ENCODE measurements around the gene RUSC1. TPM values are rescaled to one million over a fixed set of nuclear protein-coding genes. Genes with fewer than 3 reads are reported as not detected.

Gene RUSC1
- total and polyA plus RNA-seq, 8 donors = 9.5 to 164 (median 31.3) TPM

GRCh38 chr1:155360051-155360450 is 39.4 kb downstream of the RUSC1 start:
- no peak for DNase-seq
- Histone ChIP-seq H3K36me3 (peaks cover 40 to 94% (median 91%) of the 10 kb centered on the region in 4 donors), H3K27ac (no peak overlapping the region), H3K4me1 (no peaks in the 10 kb centered on the region), H3K9me3 (no peaks in the 10 kb centered on the region), H3K27me3 (no peaks in the 10 kb centered on the region), H3K4me3 (no peak overlapping the region)
- TF ChIP-seq POLR2A (IDR thresholded peaks at IDR 0.05) (no peak), CTCF (IDR thresholded peaks at IDR 0.05) (no peak), POLR2AphosphoS5 (IDR thresholded peaks at IDR 0.05) (no peak), EP300 (IDR thresholded peaks at IDR 0.05) (no peak)
- 90 to 100% (median 97%) methylated on average over 1 of the region's 1 CpG for WGBS, 5 donors
- intact Hi-C loops (cut with DNase I; ENCODE audit: low total_unique reads) = no loop called here

- H3K27ac ChIP-seq = peak overlapping the region in 2 of 5 donors; percentile 37 to 72
- H3K4me3 ChIP-seq = peak overlapping the region in 1 of 4 donors; percentile 15
- intact Hi-C loops (cut with DNase I; ENCODE audit: low total_unique reads) = no loop called here
These were observed 58.5 kb downstream of the RUSC1 start for GRCh38 chr1:155379180-155379579.

DNA sequence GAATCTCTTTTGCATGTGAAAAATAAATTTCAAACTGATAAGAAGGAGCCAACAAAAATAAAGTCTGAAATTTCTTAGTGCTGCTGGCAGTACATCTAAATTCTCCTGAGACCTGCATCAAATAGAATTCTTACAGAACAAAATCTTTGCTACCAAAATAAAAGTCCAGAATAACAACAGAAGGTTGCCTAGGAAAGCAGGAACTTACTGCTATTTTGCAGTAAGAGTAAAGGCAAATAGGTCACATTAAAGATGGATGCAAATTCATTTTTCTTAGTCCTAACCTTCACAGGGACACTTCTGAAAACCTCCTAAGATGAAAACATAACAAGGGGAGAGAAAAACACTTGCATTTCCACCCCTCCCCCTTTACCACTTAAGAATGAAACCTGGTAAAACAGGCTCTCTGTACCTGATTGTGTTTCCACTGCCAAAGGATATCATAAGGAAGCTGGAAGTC is 59.0 kb downstream of the RUSC1 start:
- Histone ChIP-seq H3K9me3 (no peaks in the 10 kb centered on the region), H3K4me3 (peak overlapping the region in 1 of 4 donors; percentile 15), H3K27me3 (no peaks in the 10 kb centered on the region), H3K27ac (peak overlapping the region in 4 of 5 donors; percentile 36 to 72 (median 36)), H3K4me1 (peaks cover 0 to 27% (median 17%) of the 10 kb centered on the region in 4 donors), H3K36me3 (peaks cover 33 to 80% (median 66%) of the 10 kb centered on the region in 4 donors)
- intact Hi-C loops (cut with DNase I; ENCODE audit: low total_unique reads) = no loop called here
- peak in 1 of 2 donors; percentile 77 for DNase-seq
- TF ChIP-seq CTCF (IDR thresholded peaks at IDR 0.05) (no peak), POLR2A (IDR thresholded peaks at IDR 0.05) (no peak), POLR2AphosphoS5 (IDR thresholded peaks at IDR 0.05) (peak in 1 of 3 donors; percentile 7)

More at GRCh38 chr1:155379180-155379579, 58.5 kb downstream of the RUSC1 start:
- H3K36me3 ChIP-seq = peaks cover 36 to 84% (median 71%) of the 10 kb centered on the region in 4 donors
- 31 to 54% (median 34%) methylated on average over 3 of the region's 3 CpGs for WGBS, 5 donors
- TF ChIP-seq CTCF (IDR thresholded peaks at IDR 0.05) = no peak
- no peak for DNase-seq
- peaks cover 0 to 23% (median 17%) of the 10 kb centered on the region in 4 donors for H3K4me1 ChIP-seq
- no peaks in the 10 kb centered on the region for H3K9me3 ChIP-seq
- no peaks in the 10 kb centered on the region for H3K27me3 ChIP-seq

Small RNAs within 50 kb of the gene (small RNA-seq; reads per million reads assigned to genes)
- gene RNU6-106P = 0 to 0.15 (median 0) reads per million in 4 donors

Other genes with a start within 250 kb of the RUSC1 start
- not detected for gene EFNA3, start 242.1 kb upstream of the RUSC1 start, total RNA-seq
- 1 to 10 TPM in 2 of 3 donors, under 1 TPM in 1; 0.76 to 4.9 (median 1.5) TPM for gene EFNA3, start 242.1 kb upstream of the RUSC1 start, polyA plus RNA-seq
- gene EFNA1, start 193.0 kb upstream of the RUSC1 start, total RNA-seq = 10 to 100 TPM; 12.2 to 75.3 (median 36.0) TPM
- gene EFNA1, start 193.0 kb upstream of the RUSC1 start, polyA plus RNA-seq = 10 to 100 TPM; 31.3 to 65.8 (median 47.7) TPM
- 100 to 1,000 TPM in 1 of 5 donors, 10 to 100 TPM in 3, 1 to 10 TPM in 1; 4.5 to 114 (median 22.5) TPM for gene SLC50A1, start 185.0 kb upstream of the RUSC1 start, total RNA-seq
- gene SLC50A1, start 185.0 kb upstream of the RUSC1 start, polyA plus RNA-seq = 10 to 100 TPM; 39.7 to 48.3 (median 40.2) TPM
- 10 to 100 TPM in 4 of 5 donors, not detected in 1; 13.3 to 51.3 (median 38.3) TPM for gene DPM3, start 180.4 kb upstream of the RUSC1 start, total RNA-seq
- gene DPM3, start 180.4 kb upstream of the RUSC1 start, polyA plus RNA-seq = 100 to 1,000 TPM; 192 to 301 (median 220) TPM
- 100 to 1,000 TPM in 3 of 5 donors, 10 to 100 TPM in 2; 60.8 to 238 (median 133) TPM for gene KRTCAP2, start 147.6 kb upstream of the RUSC1 start, total RNA-seq
- 100 to 1,000 TPM; 183 to 399 (median 242) TPM for gene KRTCAP2, start 147.6 kb upstream of the RUSC1 start, polyA plus RNA-seq
- gene TRIM46, start 147.0 kb upstream of the RUSC1 start, total RNA-seq = 10 to 100 TPM in 1 of 5 donors, 1 to 10 TPM in 1, under 1 TPM in 1, not detected in 2; 0.73 to 16.9 (median 5.4) TPM
- under 1 TPM; 0.58 to 0.68 (median 0.61) TPM for gene TRIM46, start 147.0 kb upstream of the RUSC1 start, polyA plus RNA-seq
- gene THBS3, start 113.0 kb upstream of the RUSC1 start, total RNA-seq = 10 to 100 TPM; 11.0 to 65.9 (median 25.4) TPM
- 10 to 100 TPM; 11.0 to 27.9 (median 17.8) TPM for gene THBS3, start 113.0 kb upstream of the RUSC1 start, polyA plus RNA-seq
- gene MTX1, start 112.2 kb upstream of the RUSC1 start, total RNA-seq = 10 to 100 TPM in 4 of 5 donors, 1 to 10 TPM in 1; 1.2 to 54.9 (median 25.2) TPM
- gene MTX1, start 112.2 kb upstream of the RUSC1 start, polyA plus RNA-seq = 10 to 100 TPM; 48.3 to 71.1 (median 58.2) TPM
- 10 to 100 TPM in 4 of 5 donors, 1 to 10 TPM in 1; 2.8 to 77.9 (median 19.6) TPM for gene ENTREP3, start 65.4 kb upstream of the RUSC1 start, total RNA-seq
- gene ENTREP3, start 65.4 kb upstream of the RUSC1 start, polyA plus RNA-seq = 10 to 100 TPM in 2 of 3 donors, 1 to 10 TPM in 1; 9.7 to 20.5 (median 11.6) TPM
- 10 to 100 TPM in 4 of 5 donors, 1 to 10 TPM in 1; 7.0 to 32.6 (median 24.1) TPM for gene SCAMP3, start 58.5 kb upstream of the RUSC1 start, total RNA-seq
- gene SCAMP3, start 58.5 kb upstream of the RUSC1 start, polyA plus RNA-seq = 10 to 100 TPM; 25.8 to 48.4 (median 45.4) TPM
- gene CLK2, start 47.4 kb upstream of the RUSC1 start, total RNA-seq = 10 to 100 TPM; 29.7 to 77.6 (median 53.6) TPM
- gene CLK2, start 47.4 kb upstream of the RUSC1 start, polyA plus RNA-seq = 10 to 100 TPM; 16.0 to 46.4 (median 17.0) TPM
- gene HCN3, start 43.4 kb upstream of the RUSC1 start, total RNA-seq = 10 to 100 TPM in 1 of 5 donors, 1 to 10 TPM in 4; 1.1 to 13.6 (median 2.7) TPM
- gene HCN3, start 43.4 kb upstream of the RUSC1 start, polyA plus RNA-seq = 1 to 10 TPM in 2 of 3 donors, under 1 TPM in 1; 0.46 to 3.1 (median 1.1) TPM
- gene PKLR, start 19.5 kb upstream of the RUSC1 start, total RNA-seq = 1 to 10 TPM in 1 of 5 donors, not detected in 4; 4.6 TPM
- not detected for gene PKLR, start 19.5 kb upstream of the RUSC1 start, polyA plus RNA-seq
- gene FDPS, start 12.0 kb upstream of the RUSC1 start, total RNA-seq = 100 to 1,000 TPM in 1 of 5 donors, 10 to 100 TPM in 4; 27.7 to 223 (median 72.4) TPM
- gene FDPS, start 12.0 kb upstream of the RUSC1 start, polyA plus RNA-seq = 100 to 1,000 TPM; 149 to 229 (median 199) TPM
- 10 to 100 TPM; 21.1 to 69.4 (median 53.1) TPM for gene ASH1L, start 241.9 kb downstream of the RUSC1 start, total RNA-seq
- 1 to 10 TPM; 3.0 to 5.4 (median 5.3) TPM for gene ASH1L, start 241.9 kb downstream of the RUSC1 start, polyA plus RNA-seq